ENCODE measurements around the gene SPTBN1. TPM values are rescaled to one million over a fixed set of nuclear protein-coding genes. Genes with fewer than 3 reads are reported as not detected.

The SPTBN1 gene
- total RNA-seq, 1 experiment from 2014 or later, result 171 TPM

- DNase-seq (ENCODE audit: unreplicated experiment), result no peak
- TF ChIP-seq CTCF (IDR thresholded peaks at IDR 0.05; ENCODE audit: unreplicated experiment), result no peak
- intact Hi-C loops (cut with micrococcal nuclease), result no loop called here
- ChIA-PET CTCF (no interaction called here), POLR2A (no interaction called here)
- Mint-ChIP-seq H3K36me3 (ENCODE audit: insufficient read depth, unreplicated experiment) (peaks cover 73% of the 10 kb centered on the region), H3K27ac (ENCODE audit: low read depth, unreplicated experiment) (no peak overlapping the region), H3K4me3 (ENCODE audit: unreplicated experiment) (no peak overlapping the region), H3K27me3 (ENCODE audit: insufficient read depth, unreplicated experiment) (no peaks in the 10 kb centered on the region), H3K9me3 (ENCODE audit: unreplicated experiment) (no peaks in the 10 kb centered on the region), H3K4me1 (ENCODE audit: insufficient read depth, unreplicated experiment) (peaks cover 18% of the 10 kb centered on the region)
- BruUV-seq (replicated peaks), result no TSS peak
Measured at GRCh38 chr2:54638103-54638502, 182.0 kb downstream of the SPTBN1 start.

- POLR2A ChIA-PET, result interaction anchor here (0.8 kb wide), 1 partner anchor 275 kb away, joined by 3 read pairs; no protein-coding TSS in a partner anchor
- H3K27me3 Mint-ChIP-seq (ENCODE audit: insufficient read depth, unreplicated experiment), result no peaks in the 10 kb centered on the region
- CTCF ChIA-PET, result interaction anchor here (0.7 to 1.0 kb wide), 3 partner anchors 66 to 113 kb away, joined by 3 to 5 read pairs (median 3); no protein-coding TSS in a partner anchor
- intact Hi-C loops (cut with micrococcal nuclease), result no loop called here
- no TSS peak for BruUV-seq (replicated peaks)
- peaks cover 72% of the 10 kb centered on the region for H3K36me3 Mint-ChIP-seq (ENCODE audit: insufficient read depth, unreplicated experiment)
- no peak overlapping the region for H3K4me3 Mint-ChIP-seq (ENCODE audit: unreplicated experiment)
- no peaks in the 10 kb centered on the region for H3K9me3 Mint-ChIP-seq (ENCODE audit: unreplicated experiment)
- H3K4me1 Mint-ChIP-seq (ENCODE audit: insufficient read depth, unreplicated experiment), result peaks cover 18% of the 10 kb centered on the region
- no peak for DNase-seq (ENCODE audit: unreplicated experiment)
- H3K27ac Mint-ChIP-seq (ENCODE audit: low read depth, unreplicated experiment), result no peak overlapping the region
- no peak for TF ChIP-seq CTCF (IDR thresholded peaks at IDR 0.05; ENCODE audit: unreplicated experiment)
Measured at GRCh38 chr2:54638774-54639187, 182.7 kb downstream of the SPTBN1 start.

GRCh38 chr2:54639609-54640008, 183.5 kb downstream of the SPTBN1 start:
- CTCF ChIA-PET, result interaction anchor here (1.0 kb wide), 2 partner anchors 114 to 121 kb away, joined by 3 to 5 read pairs; no protein-coding TSS in a partner anchor
- Mint-ChIP-seq H3K27me3 (ENCODE audit: insufficient read depth, unreplicated experiment) (no peaks in the 10 kb centered on the region), H3K36me3 (ENCODE audit: insufficient read depth, unreplicated experiment) (peaks cover 74% of the 10 kb centered on the region), H3K4me3 (ENCODE audit: unreplicated experiment) (no peak overlapping the region), H3K27ac (ENCODE audit: low read depth, unreplicated experiment) (no peak overlapping the region), H3K9me3 (ENCODE audit: unreplicated experiment) (no peaks in the 10 kb centered on the region), H3K4me1 (ENCODE audit: insufficient read depth, unreplicated experiment) (peaks cover 15% of the 10 kb centered on the region)
- no peak for TF ChIP-seq CTCF (IDR thresholded peaks at IDR 0.05; ENCODE audit: unreplicated experiment)
- intact Hi-C loops (cut with micrococcal nuclease), result loop anchor here (5.0 kb wide), 1 partner anchor 117 kb away; no protein-coding TSS in a partner anchor
- BruUV-seq (replicated peaks), result no TSS peak
- POLR2A ChIA-PET, result interaction anchor here (0.8 kb wide), 1 partner anchor 274 kb away, joined by 3 read pairs; no protein-coding TSS in a partner anchor
- DNase-seq (ENCODE audit: unreplicated experiment), result no peak

- Mint-ChIP-seq H3K36me3 (ENCODE audit: insufficient read depth, unreplicated experiment) (peaks cover 79% of the 10 kb centered on the region), H3K4me1 (ENCODE audit: insufficient read depth, unreplicated experiment) (peaks cover 11% of the 10 kb centered on the region), H3K27me3 (ENCODE audit: insufficient read depth, unreplicated experiment) (no peaks in the 10 kb centered on the region), H3K27ac (ENCODE audit: low read depth, unreplicated experiment) (no peak overlapping the region), H3K9me3 (ENCODE audit: unreplicated experiment) (no peaks in the 10 kb centered on the region), H3K4me3 (ENCODE audit: unreplicated experiment) (no peak overlapping the region)
- no TSS peak for BruUV-seq (replicated peaks)
- POLR2A ChIA-PET, result interaction anchor here (0.9 to 1.0 kb wide), 2 partner anchors 10 to 83 kb away, joined by 3 read pairs; no protein-coding TSS in a partner anchor
- DNase-seq (ENCODE audit: unreplicated experiment), result no peak
- CTCF ChIA-PET, result no interaction called here
- intact Hi-C loops (cut with micrococcal nuclease), result loop anchor here (5.0 kb wide), 1 partner anchor 119 kb away; no protein-coding TSS in a partner anchor
- no peak for TF ChIP-seq CTCF (IDR thresholded peaks at IDR 0.05; ENCODE audit: unreplicated experiment)
Measured at GRCh38 chr2:54640834-54641540, 184.9 kb downstream of the SPTBN1 start.
